Measurements from ENCODE around the gene AKAP6.

DNA sequence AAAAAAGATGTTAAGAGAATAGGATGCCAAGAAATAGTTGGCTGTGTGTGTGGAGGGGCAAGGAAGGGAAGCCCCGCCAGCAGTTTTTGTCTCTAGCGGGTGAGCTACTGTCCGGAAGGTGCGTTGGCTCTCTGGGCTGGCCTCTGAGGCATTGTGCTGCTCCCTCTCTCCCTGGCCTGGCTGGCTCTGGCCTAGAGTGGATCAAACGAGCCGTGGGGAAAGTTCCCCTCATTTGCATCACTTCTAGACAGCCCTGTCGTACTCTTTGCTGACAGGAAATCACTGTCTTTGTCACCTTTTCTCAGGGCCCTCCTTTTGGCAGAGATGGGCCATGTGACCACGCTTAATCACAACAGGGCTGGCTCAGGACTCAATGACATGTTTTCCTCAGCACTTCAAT is 373.5 kb downstream of the AKAP6 start:
- TF ChIP-seq, protein P1, sequence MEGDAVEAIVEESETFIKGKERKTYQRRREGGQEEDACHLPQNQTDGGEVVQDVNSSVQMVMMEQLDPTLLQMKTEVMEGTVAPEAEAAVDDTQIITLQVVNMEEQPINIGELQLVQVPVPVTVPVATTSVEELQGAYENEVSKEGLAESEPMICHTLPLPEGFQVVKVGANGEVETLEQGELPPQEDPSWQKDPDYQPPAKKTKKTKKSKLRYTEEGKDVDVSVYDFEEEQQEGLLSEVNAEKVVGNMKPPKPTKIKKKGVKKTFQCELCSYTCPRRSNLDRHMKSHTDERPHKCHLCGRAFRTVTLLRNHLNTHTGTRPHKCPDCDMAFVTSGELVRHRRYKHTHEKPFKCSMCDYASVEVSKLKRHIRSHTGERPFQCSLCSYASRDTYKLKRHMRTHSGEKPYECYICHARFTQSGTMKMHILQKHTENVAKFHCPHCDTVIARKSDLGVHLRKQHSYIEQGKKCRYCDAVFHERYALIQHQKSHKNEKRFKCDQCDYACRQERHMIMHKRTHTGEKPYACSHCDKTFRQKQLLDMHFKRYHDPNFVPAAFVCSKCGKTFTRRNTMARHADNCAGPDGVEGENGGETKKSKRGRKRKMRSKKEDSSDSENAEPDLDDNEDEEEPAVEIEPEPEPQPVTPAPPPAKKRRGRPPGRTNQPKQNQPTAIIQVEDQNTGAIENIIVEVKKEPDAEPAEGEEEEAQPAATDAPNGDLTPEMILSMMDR (IDR thresholded peaks at IDR 0.05; ENCODE audit: low read depth, low read length, poor library complexity, severe bottlenecking), result no peak
- TF ChIP-seq EZH2phosphoT487 (IDR thresholded peaks at IDR 0.05; ENCODE audit: borderline replicate concordance, low read length), result no peak
